ENCODE measurements around the gene FLYWCH2. TPM values are rescaled to one million over a fixed set of nuclear protein-coding genes. Genes with fewer than 3 reads are reported as not detected.

FLYWCH2 gene
- polyA plus RNA-seq, 2 of the 4 experiments (the other 2 are of a cell fraction): 23.2 to 41.2 TPM

DNA sequence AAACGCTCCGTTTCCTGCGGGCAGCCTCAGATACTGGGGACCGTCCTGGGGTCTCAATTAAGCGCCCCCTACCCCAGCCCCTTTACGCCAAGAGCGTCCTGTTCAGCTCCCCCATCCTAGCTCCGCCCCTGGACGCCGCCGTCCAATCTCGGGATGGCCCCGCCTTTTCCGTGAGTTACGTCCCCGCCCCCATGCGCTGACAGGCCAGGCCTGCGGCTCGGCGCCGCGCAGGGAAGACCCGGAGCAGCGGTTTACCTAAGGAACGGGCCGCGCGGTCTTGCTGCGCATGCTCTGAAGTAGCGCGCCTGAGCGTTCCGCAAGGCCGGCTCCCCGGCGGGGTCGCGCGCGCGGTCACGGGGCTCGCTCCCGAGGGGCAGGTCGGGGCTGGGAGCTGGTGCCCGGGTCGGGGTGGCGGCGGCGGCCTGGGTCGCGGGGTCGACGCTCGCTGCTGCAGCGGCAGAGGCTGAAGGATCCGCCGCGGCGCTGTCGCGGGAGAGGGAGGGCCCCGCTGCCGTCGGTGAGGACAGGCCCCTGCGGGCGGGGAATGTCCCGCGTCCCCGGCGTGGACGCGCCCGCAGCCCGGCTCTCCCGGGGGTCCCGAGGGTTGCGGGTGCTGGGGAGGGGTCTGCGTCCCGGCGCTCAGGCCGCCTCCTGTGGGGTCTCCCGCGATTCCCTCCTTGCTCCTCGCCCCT lies 28.8 kb downstream of the FLYWCH2 start, which contains the start of gene FLYWCH1 (continued):
- TF ChIP-seq, protein P1, sequence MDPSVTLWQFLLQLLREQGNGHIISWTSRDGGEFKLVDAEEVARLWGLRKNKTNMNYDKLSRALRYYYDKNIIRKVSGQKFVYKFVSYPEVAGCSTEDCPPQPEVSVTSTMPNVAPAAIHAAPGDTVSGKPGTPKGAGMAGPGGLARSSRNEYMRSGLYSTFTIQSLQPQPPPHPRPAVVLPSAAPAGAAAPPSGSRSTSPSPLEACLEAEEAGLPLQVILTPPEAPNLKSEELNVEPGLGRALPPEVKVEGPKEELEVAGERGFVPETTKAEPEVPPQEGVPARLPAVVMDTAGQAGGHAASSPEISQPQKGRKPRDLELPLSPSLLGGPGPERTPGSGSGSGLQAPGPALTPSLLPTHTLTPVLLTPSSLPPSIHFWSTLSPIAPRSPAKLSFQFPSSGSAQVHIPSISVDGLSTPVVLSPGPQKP (IDR thresholded peaks at IDR 0.05; ENCODE audit: low read depth, low read length): no peak
- TF ChIP-seq RARB (CRISPR knock-in tag; IDR thresholded peaks at IDR 0.05) (no peak), POLR2A (IDR thresholded peaks at IDR 0.05; ENCODE audit: low read length) (peak; percentile 73), MAFK (IDR thresholded peaks at IDR 0.05; ENCODE audit: partially characterized antibody) (no peak), EHF (CRISPR knock-in tag; IDR thresholded peaks at IDR 0.05) (peak; percentile 77; the same call in 1 of the 2 replicates), JUN (IDR thresholded peaks at IDR 0.05) (peak in 1 of 2 experiments; percentile 73; a peak in 2 of 5 replicates), KDM5A (IDR thresholded peaks at IDR 0.05) (peak; percentile 36; the same call in 1 of the 2 replicates), SREBF2 (IDR thresholded peaks at IDR 0.05) (no peak), CBX8 (IDR thresholded peaks at IDR 0.05) (no peak), FOXS1 (CRISPR knock-in tag; IDR thresholded peaks at IDR 0.05) (no peak), SMC3 (IDR thresholded peaks at IDR 0.05) (no peak), NFE2L2 (conservative IDR thresholded peaks at IDR 0.05; ENCODE audit: low read length) (no peak), RNF2 (IDR thresholded peaks at IDR 0.05; ENCODE audit: borderline replicate concordance, low read depth) (no peak), NR3C1 (IDR thresholded peaks at IDR 0.05) (no peak), BHLHE40 (IDR thresholded peaks at IDR 0.05; ENCODE audit: low read depth, low read length) (no peak), TP53 (CRISPR knock-in tag; IDR thresholded peaks at IDR 0.05) (peak; percentile 58; the same call in 1 of the 2 replicates), ZSCAN20 (CRISPR knock-in tag; IDR thresholded peaks at IDR 0.05) (peak; percentile 30; the same call in 1 of the 2 replicates), ZC3H11A (IDR thresholded peaks at IDR 0.05) (no peak), CBX2 (IDR thresholded peaks at IDR 0.05; ENCODE audit: borderline replicate concordance, low read depth) (no peak), HEYL (CRISPR knock-in tag; IDR thresholded peaks at IDR 0.05) (no peak)
- TF ChIP-seq, protein P2, sequence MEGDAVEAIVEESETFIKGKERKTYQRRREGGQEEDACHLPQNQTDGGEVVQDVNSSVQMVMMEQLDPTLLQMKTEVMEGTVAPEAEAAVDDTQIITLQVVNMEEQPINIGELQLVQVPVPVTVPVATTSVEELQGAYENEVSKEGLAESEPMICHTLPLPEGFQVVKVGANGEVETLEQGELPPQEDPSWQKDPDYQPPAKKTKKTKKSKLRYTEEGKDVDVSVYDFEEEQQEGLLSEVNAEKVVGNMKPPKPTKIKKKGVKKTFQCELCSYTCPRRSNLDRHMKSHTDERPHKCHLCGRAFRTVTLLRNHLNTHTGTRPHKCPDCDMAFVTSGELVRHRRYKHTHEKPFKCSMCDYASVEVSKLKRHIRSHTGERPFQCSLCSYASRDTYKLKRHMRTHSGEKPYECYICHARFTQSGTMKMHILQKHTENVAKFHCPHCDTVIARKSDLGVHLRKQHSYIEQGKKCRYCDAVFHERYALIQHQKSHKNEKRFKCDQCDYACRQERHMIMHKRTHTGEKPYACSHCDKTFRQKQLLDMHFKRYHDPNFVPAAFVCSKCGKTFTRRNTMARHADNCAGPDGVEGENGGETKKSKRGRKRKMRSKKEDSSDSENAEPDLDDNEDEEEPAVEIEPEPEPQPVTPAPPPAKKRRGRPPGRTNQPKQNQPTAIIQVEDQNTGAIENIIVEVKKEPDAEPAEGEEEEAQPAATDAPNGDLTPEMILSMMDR (IDR thresholded peaks at IDR 0.05): no peak
- TF ChIP-seq, protein P3, sequence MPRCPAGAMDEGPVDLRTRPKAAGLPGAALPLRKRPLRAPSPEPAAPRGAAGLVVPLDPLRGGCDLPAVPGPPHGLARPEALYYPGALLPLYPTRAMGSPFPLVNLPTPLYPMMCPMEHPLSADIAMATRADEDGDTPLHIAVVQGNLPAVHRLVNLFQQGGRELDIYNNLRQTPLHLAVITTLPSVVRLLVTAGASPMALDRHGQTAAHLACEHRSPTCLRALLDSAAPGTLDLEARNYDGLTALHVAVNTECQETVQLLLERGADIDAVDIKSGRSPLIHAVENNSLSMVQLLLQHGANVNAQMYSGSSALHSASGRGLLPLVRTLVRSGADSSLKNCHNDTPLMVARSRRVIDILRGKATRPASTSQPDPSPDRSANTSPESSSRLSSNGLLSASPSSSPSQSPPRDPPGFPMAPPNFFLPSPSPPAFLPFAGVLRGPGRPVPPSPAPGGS (IDR thresholded peaks at IDR 0.05): peak; percentile 42; the same call in 1 of the 3 replicates
- TF ChIP-seq, protein P4, sequence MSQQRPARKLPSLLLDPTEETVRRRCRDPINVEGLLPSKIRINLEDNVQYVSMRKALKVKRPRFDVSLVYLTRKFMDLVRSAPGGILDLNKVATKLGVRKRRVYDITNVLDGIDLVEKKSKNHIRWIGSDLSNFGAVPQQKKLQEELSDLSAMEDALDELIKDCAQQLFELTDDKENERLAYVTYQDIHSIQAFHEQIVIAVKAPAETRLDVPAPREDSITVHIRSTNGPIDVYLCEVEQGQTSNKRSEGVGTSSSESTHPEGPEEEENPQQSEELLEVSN (IDR thresholded peaks at IDR 0.05; ENCODE audit: borderline replicate concordance, low read depth): 0 out of 2 replicates have a peak, but pooled peaks have one; percentile 14
- TF ChIP-seq, protein P5, sequence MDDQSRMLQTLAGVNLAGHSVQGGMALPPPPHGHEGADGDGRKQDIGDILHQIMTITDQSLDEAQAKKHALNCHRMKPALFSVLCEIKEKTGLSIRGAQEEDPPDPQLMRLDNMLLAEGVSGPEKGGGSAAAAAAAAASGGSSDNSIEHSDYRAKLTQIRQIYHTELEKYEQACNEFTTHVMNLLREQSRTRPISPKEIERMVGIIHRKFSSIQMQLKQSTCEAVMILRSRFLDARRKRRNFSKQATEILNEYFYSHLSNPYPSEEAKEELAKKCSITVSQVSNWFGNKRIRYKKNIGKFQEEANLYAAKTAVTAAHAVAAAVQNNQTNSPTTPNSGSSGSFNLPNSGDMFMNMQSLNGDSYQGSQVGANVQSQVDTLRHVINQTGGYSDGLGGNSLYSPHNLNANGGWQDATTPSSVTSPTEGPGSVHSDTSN (IDR thresholded peaks at IDR 0.05): no peak
- TF ChIP-seq, protein P6, sequence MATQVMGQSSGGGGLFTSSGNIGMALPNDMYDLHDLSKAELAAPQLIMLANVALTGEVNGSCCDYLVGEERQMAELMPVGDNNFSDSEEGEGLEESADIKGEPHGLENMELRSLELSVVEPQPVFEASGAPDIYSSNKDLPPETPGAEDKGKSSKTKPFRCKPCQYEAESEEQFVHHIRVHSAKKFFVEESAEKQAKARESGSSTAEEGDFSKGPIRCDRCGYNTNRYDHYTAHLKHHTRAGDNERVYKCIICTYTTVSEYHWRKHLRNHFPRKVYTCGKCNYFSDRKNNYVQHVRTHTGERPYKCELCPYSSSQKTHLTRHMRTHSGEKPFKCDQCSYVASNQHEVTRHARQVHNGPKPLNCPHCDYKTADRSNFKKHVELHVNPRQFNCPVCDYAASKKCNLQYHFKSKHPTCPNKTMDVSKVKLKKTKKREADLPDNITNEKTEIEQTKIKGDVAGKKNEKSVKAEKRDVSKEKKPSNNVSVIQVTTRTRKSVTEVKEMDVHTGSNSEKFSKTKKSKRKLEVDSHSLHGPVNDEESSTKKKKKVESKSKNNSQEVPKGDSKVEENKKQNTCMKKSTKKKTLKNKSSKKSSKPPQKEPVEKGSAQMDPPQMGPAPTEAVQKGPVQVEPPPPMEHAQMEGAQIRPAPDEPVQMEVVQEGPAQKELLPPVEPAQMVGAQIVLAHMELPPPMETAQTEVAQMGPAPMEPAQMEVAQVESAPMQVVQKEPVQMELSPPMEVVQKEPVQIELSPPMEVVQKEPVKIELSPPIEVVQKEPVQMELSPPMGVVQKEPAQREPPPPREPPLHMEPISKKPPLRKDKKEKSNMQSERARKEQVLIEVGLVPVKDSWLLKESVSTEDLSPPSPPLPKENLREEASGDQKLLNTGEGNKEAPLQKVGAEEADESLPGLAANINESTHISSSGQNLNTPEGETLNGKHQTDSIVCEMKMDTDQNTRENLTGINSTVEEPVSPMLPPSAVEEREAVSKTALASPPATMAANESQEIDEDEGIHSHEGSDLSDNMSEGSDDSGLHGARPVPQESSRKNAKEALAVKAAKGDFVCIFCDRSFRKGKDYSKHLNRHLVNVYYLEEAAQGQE (IDR thresholded peaks at IDR 0.05): no peak

All from A549 (cell line).